ENCODE results near the gene VSIG10. TPM values are rescaled to one million over a fixed set of nuclear protein-coding genes. Genes with fewer than 3 reads are reported as not detected.

Gene VSIG10
- polyA plus RNA-seq, 1 donor, result 12.0 TPM

DNA sequence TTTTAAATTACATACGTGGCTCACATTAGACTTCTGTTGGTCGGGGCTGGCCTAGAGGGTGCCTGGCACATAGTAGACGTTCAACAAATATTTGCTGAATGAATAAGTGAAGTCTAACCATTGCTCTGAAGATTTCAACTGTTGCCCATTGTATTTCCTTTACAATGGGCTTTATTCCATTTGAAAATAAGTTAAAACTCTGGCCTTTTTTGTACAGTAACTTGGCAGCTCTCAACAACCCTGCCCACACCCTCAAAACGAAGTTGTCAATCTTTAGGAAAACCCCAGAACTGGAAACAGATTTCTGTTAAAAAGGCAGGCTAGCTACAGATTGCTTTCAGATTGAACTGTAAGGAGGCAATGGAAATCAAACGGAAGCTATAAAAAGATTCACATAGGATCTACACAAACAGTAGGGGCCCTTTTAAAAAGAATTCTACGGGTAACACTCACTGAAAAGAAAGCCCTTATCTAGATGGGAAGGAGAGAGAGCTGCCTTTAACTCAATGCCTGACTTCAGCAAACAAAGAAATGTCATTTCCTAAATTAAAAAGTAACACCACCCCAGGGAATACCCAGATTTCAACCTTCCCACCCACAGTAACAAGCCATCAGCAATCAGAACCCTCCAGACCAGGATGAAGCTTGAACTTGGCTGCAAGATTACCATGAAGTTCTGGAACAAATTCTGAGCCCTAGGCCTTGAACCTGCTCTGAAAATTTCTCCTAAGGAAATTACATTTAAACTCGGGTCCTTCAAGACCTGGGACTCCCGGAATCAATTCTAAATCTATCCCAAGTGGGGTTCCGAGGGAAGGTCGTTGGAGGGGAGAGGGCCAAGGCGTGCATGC lies 44.2 kb downstream of the VSIG10 start:
- DNase-seq, result peak; percentile 25

DNA sequence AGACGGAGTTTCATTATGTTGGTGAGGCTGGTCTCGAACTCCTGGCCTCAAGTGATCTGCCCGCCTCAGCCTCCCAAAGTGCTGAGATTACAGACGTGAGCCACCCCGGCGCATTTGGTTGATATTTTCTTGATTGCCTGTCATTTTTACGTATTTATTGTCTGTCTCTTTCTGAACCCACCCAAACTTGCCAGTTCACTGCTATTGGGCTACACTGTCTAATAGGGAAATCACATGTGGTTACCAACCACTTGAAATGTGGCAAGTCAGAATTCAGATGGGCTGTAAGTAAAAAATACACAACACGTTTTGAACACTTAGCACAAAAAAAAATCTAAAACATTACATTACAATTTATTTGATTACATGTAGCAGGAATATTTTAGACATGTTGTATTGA lies 44.9 kb downstream of the VSIG10 start:
- DNase-seq, result no peak

- DNase-seq, result no peak
Observed at GRCh38 chr12:118058227-118058626, 45.6 kb downstream of the VSIG10 start.

DNA sequence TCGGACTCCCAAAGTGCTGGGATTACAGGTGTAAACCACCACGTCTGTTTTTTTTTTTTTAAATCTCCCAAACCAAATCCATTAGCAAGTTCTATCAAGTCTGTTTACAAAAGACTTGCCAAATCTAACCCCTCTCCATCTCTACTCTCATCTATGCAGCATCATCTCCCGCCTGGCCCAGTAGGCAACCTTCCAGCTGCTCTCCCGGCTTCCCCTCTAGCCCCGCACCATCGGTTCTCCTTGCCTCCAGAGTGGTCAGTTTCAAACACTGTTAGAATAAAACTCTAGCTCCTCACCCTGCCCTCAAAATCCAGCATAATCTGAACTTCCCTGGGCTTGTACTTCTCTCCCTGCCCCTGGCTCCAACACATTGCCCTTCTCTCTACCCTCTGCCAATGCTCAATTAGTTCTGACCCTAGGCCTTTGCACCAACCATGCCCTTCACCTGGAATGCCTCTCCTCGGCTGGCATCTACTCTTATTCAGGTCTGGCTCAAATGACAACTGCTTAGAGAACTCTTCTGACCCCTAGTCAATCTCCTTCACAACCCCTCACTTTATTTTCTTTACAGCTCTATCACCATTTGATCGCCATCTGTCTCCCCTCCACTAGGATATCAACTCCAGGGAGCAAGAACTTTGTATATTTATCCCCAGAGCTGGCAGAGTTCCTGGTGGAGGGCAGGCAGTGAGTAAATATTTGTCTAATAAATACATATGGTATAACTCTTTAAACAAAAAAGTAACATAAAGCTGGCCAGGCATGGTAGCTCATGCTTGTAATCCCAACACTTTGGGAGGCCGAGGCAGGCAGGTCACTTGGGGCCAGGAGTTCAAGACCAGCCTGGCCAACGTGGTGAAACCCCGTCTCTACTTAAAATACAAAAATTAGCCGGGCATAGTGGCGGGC lies 47.7 kb downstream of the VSIG10 start:
- DNase-seq, result no peak

- no peak for DNase-seq
Observed at GRCh38 chr12:118055144-118055557, 48.7 kb downstream of the VSIG10 start.

DNA sequence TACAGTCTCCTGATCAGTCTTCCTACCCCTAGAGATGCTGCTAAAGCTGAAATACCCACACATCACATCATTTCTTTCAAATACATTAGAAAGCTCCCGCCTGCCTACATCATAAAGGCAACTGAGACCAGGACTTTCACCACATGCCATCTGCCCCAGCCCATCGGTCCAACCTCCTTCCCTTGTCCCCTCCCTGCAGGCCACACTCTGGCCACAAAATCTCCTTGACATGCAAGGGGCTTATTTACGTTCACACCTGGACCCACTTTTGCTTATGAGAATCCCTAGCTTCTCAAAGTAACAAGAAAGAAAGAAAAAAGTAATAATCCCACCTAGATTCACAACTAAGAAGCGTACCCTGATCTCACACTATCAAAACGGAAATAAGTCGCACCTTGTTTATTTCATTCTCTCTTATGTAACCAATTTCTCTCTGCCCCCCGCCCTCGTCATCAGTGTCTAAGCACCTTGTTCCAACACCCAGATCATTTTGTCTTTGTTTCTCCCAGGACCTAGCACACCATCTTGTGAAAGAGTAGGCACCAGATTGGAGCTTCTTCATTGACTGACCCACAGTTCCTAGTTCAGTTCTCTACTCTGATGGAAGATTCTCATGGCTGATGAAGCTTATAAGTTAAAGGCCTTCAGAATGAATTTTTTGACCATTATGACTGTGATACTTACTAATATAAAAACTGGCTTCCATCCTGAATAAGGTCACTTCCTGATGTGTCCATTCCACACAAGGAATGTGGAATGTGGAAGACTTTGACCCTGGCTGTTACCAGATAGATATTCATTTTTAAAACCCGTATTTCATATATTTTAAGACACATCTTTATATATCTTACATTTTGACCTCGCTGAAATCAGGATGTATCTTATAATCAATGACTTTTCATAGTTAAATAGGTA lies 50.5 kb downstream of the VSIG10 start:
- no peak for DNase-seq

GRCh38 chr12:118052324-118053070 lies 51.3 kb downstream of the VSIG10 start:
- peak; percentile 26 for DNase-seq

GRCh38 chr12:118050972-118051910 lies 52.6 kb downstream of the VSIG10 start:
- DNase-seq, result no peak

DNA sequence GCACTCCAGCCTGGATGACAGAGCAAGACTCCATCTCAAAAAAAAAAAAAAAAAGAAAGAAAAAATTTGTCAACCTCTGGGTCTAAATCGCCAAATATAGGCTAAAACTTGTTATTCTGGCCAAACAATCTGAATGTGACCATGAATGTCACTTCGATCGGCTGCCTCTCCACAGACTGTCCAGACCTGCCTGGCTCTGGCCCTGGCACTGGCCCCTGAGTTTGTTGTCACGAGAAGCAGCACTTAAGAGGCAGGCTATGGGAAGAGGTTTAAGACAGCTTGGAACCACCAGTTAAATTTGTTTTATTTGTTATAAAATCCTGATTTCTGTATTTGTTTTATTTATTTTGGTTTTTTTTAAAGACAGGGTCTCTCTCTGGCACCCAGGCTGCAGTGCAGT lies 57.4 kb downstream of the VSIG10 start:
- no peak for DNase-seq

DNA sequence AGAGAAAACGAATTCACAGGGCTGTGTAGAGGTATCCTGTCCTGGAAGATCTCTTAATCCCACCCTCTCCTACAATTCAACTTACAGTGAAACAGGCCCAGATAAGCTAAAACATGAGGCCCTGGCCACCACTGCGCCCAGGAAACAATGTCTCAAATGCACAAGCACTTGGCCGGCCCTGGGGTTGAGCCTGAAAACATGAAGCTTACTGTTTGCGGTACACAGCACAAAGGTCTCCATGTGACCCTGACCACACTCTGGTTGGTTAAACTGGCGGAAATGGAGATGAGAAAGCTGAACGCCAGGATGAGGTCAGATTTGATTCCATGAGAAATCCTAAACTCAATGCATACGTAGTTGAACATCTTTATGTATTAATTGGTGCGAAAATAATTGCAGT lies 59.2 kb downstream of the VSIG10 start:
- DNase-seq, result no peak

- DNase-seq, result no peak
Observed at GRCh38 chr12:118044075-118044474, 59.7 kb downstream of the VSIG10 start.

- no peak for DNase-seq
Observed at GRCh38 chr12:118042091-118042490, 61.7 kb downstream of the VSIG10 start.

DNA sequence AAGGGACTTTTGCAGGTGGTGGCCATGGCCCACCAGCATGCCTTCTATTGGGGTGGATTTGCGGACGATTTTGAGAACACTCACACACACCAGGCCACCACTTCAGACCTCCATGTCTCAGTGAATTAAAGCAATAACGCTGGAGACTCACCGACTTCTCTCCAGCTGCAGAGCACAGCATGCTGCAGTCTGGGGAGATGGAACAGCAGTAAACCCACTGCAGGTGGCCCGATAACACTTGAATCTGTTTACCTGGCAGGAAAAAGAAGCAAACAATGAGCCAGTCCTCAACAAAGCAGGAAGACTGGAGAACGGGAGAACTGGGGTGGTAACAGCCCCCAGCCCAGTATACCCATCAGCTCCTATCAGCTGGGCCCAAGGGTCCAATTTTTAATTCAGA lies 65.7 kb downstream of the VSIG10 start:
- no peak for DNase-seq

DNA sequence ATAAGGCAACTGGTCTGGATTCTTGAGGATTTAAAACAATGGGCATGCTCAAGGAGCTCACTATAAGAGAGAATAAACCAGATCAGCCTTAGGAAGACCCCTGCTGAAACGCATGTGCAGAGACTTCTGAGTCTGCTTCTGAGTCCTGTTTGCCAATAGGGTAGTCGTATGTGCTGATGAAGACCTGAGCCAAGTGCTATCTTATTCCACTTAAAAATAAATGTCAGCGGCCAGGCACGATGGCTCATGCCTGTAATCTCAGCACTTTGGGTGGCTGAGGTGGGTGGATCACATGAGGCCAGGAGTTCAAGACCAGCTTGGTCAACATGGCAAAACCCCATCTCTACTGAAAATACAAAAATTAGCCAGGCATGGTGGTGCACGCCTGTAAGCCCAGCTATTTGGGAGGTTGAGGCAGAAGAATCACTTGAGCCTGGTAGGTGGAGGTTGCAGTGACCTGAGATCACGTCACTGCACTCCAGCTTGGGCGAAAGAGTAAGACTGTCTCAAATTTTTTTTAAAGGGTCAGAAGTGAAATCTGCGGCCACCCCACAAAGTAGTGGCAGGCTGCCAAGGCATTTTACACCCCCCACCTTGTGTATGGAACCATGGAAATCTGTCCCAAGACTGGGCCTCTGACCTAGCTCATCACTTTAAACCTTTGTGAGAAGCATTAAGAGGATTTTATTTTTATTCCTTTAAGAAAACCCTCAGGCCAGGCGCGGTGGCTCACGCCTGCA lies 67.0 kb downstream of the VSIG10 start:
- DNase-seq, result no peak

DNA sequence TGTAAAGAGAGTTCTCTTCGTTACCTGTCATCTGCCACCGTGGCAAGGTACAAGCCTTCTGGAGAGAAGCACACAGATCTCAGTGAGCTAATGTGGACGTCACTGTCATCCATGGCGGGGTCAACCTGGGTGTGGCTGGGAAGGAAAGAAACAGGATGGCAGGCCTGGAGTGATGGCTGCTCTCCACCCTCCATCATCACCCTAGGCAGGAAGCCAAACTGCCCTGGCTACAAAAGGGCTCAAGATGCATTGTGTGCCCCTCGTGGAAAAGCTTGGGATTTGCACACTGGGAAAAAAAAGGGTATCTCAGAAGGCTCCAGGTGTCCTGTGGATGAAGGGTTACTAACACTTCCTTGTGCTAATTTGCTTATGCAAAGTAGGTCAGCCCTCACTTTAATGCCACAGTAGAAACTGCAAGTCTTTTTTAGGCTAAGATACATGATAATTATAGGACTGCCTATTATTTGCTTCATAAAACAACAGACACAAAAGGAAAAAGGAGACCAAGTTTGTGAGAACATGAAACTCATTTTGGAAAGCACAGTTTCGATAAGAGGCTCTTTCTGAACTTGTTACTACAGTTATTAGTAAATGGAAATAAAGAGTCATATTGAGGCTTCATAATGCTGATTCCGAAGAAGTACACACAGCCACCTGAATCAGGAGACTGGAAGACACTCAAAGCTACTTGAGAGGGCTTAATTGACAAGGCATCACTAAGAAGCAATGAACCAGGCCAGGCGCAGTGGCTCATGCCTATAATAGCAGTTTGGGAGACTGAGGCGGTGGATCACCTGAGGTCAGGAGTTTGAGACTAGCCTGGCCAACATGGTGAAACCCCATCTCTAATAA lies 68.4 kb downstream of the VSIG10 start:
- DNase-seq, result no peak

- peak; percentile 26 for DNase-seq
Observed at GRCh38 chr12:118034429-118035189, 69.2 kb downstream of the VSIG10 start.

GRCh38 chr12:118033902-118034301 lies 69.9 kb downstream of the VSIG10 start:
- no peak for DNase-seq

- no peak for DNase-seq
Observed at GRCh38 chr12:118033323-118033722, 70.5 kb downstream of the VSIG10 start.

Measured in hindlimb muscle (tissue), 1 donor.